AG04449 (cell line): ENCODE measurements around the gene TNFAIP8L2.

Experiments
- CTCF ChIA-PET: fragments of 350-600 bp; formaldehyde crosslinking; extraction: SDS; loops from one replicate; lab custom pipeline; 2021; ENCODE audit warnings: antibody characterized with exemption; lab: Yijun Ruan, JAX
- POLR2A ChIA-PET: fragments of 400-600, 350-600 bp; formaldehyde crosslinking; extraction: SDS; loops from one replicate; lab custom pipeline; 2020; ENCODE audit warnings: antibody characterized with exemption, inconsistent platforms; lab: Yijun Ruan, JAX
- DNase-seq: peaks from one replicate; pipeline ENCODE4 v3.0.0-alpha.2; 2010; ENCODE audit warnings: low read depth, low spot score
- H3K4me3 ChIP-seq: 2 replicates; pipeline ENCODE4 v1.5.1; 2011; ENCODE audit warnings: low read depth, mild to moderate bottlenecking, control low read depth, low read length
- TF ChIP-seq, protein P1 (sequence below): IDR thresholded peaks from one replicate; pipeline ENCODE4 v1.5.1; 2011; ENCODE audit warnings: mild to moderate bottlenecking, moderate library complexity, low read length, control low read depth, inconsistent platforms; ENCODE audit not compliant: insufficient read depth; ENCODE audit errors: missing control alignments

TNFAIP8L2 gene

DNA sequence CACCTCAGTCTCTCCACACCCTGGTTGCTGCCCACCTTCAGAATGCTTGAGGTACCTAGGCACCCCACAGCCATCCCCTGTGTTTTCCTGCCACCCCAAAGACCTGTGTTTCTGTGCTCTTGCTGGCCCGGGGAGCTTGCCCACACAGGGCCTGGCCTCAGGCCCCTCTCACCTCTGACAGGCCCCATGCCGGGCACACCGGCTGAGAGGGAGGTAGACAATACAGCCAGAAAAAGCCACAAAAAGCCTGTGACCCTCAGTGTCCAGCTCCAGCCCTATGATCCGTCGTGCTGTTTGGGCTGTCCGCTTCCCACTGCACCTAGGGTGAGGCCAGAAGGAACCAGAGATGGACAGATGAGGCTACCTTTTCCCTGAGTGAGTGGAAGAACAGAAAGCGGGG lies 21.5 kb upstream of the TNFAIP8L2 start:
- POLR2A ChIA-PET, result no interaction called here
- CTCF ChIA-PET, result interaction anchor here (1.3 to 2.7 kb wide), 3 partner anchors 8 to 35 kb away, joined by 4 to 13 read pairs (median 12); partner anchors contain the start of gene TNFAIP8L2
- DNase-seq, result no peak
- TF ChIP-seq, protein P1, sequence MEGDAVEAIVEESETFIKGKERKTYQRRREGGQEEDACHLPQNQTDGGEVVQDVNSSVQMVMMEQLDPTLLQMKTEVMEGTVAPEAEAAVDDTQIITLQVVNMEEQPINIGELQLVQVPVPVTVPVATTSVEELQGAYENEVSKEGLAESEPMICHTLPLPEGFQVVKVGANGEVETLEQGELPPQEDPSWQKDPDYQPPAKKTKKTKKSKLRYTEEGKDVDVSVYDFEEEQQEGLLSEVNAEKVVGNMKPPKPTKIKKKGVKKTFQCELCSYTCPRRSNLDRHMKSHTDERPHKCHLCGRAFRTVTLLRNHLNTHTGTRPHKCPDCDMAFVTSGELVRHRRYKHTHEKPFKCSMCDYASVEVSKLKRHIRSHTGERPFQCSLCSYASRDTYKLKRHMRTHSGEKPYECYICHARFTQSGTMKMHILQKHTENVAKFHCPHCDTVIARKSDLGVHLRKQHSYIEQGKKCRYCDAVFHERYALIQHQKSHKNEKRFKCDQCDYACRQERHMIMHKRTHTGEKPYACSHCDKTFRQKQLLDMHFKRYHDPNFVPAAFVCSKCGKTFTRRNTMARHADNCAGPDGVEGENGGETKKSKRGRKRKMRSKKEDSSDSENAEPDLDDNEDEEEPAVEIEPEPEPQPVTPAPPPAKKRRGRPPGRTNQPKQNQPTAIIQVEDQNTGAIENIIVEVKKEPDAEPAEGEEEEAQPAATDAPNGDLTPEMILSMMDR, result no peak
- no peak overlapping the region for H3K4me3 ChIP-seq

DNA sequence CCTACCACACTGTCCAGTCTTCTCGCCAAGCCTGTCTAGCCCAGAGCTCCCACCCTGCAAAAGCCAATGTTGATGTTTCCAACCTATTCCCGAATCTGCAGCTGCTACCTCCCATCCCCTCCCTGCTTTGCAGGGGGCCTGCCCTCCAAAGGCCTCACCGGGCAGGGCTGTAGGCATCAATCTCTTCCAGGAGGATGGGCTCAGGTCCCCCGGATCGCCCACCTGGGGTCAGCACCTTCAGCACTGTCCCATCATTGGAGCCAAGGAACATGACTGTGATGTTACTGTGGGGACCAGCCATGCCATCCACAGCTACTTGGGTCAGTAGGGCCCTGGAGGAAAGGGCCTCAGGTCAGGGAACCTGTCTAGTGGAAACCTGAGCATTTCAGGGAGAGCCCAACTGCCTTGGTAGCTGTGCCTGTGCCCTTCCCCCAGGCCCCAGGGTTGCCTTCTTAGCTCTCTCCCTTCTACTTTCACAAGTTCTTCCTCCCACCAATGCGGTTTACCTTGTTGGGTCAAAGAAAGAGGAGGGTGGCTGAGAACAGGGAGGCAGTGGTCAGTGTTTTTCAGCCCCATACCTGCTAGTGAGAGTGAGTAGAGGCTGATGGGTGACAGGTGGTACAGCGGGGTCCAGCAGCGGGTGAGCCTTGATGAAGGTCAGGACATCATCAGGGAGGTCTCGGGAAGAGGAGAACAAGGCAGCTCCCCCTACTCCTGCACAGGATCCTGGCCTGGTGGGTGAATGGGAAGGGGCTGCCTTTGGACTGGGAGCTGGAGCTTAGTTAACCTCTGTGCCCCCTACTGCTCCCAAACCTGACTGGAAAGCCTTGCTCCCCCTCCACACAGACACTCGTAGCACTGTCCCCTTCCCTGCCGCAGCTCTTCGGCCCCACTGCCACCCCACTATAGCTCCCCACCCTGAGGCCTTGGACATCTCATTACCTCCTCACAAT lies 20.7 kb upstream of the TNFAIP8L2 start:
- ChIA-PET POLR2A (no interaction called here), CTCF (interaction anchor here (2.2 to 2.7 kb wide), 2 partner anchors 20 to 36 kb away, joined by 12 to 13 read pairs; partner anchors contain the start of gene TNFAIP8L2)
- DNase-seq, result no peak
- no peak overlapping the region for H3K4me3 ChIP-seq
- TF ChIP-seq, protein P1, result no peak

DNA sequence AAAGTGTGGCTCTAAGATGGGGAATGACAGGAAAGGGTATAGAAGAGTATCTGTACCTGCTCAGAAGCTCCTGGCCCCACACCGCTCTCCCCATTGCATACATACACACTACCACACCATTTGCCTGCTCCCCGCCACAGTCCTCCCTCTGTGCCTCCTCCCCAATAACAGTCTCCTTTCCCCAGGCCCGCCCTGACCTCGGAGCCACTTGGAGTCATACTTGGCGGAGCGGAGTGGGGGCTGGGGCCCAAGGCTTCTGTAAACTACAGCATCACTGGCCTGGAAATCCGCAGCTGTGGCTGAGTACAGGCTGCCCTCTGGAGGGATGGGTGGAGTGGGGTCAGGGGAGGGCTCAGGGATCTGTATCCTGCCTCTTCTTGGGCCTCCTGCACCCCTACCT lies 18.7 kb upstream of the TNFAIP8L2 start:
- DNase-seq, result no peak
- TF ChIP-seq, protein P1, result no peak
- H3K4me3 ChIP-seq, result no peak overlapping the region
- ChIA-PET CTCF (no interaction called here), POLR2A (no interaction called here)

DNA sequence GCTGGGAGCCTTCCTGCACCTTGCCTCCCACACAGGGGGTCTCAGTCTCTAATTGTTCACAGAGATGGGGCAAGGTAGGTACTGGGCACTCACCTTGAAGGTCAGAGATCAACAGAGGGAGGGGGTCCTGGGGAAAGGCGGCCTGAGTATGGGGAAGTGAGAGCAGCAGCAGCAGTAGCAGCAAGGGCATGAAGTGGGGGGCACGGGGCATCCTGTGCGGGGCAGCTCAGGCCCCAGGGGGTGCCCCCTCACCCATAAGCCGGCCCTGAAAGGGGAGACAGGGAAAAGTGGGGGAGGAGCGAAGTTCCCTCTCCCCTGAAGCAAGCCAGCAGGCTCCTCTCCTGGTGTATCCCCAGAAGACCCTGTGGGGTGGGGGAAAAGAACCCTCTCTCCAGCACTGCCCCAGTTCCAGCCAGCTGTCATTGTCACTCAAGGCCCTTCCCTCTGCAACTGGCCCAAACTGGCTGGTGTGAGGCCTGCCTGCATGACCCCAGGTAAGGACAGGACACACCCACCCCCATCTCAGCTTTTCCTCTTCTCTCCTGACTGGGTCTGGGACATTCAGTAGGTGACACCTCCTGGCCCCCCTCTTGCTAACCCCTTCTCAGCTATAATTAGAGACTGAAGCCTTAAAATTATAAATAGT lies 13.9 kb upstream of the TNFAIP8L2 start:
- DNase-seq, result no peak
- no peak overlapping the region for H3K4me3 ChIP-seq
- TF ChIP-seq, protein P1, result no peak
- ChIA-PET POLR2A (interaction anchor here (1.9 kb wide), 1 partner anchor 11 kb away, joined by 4 read pairs; no protein-coding TSS in a partner anchor), CTCF (interaction anchor here (1.1 to 3.9 kb wide), 4 partner anchors 8 to 43 kb away, joined by 3 to 22 read pairs (median 6); partner anchors contain the start of gene TNFAIP8L2)

DNA sequence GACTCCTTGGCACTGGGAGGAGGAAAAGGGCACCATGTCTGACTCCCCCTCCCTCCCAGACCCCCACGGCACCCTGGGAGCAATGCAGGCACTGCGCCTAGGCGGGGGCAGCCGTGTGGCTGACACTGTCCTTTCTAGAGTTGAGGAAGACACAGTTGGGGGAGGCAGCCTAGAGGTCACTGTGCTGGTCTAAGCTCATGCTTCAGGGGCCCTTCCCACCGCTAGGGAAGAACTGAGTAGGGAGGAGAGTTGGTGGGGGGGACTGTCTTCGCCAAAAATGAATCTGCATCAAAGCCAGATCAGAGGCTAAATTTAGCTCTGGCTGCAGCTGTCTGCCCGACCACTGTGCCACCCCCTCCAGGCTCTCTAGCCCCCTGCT lies 13.4 kb upstream of the TNFAIP8L2 start:
- POLR2A ChIA-PET, result interaction anchor here (0.7 kb wide), 1 partner anchor 9 kb away, joined by 3 read pairs; no protein-coding TSS in a partner anchor

More for the DNA sequence above, 13.4 kb upstream of the TNFAIP8L2 start:
- DNase-seq, result no peak
- no peak overlapping the region for H3K4me3 ChIP-seq
- TF ChIP-seq, protein P1, result no peak
- CTCF ChIA-PET, result interaction anchor here (1.0 to 3.9 kb wide), 3 partner anchors 9 to 44 kb away, joined by 4 to 22 read pairs (median 8); partner anchors contain the start of gene TNFAIP8L2
